ELF-1 (cell line): ENCODE results near the gene TLK2.
"Not testable (repeated sequence)": the region's sequence is repeated elsewhere in the genome, so short reads cannot be mapped to it uniquely, and the experiment has no call there.

ENCODE experiments used
- DNase-seq: peaks from one replicate; pipeline ENCODE4 v3.0.0-alpha.2; 2016; ENCODE audit warnings: low read depth, low spot score

The TLK2 gene

GRCh38 chr17:62599964-62600657, 121.5 kb downstream of the TLK2 start:
- no peak for DNase-seq

- no peak for DNase-seq
These were observed 122.2 kb downstream of the TLK2 start for GRCh38 chr17:62600805-62601204.

- DNase-seq = no peak
These were observed 122.8 kb downstream of the TLK2 start for GRCh38 chr17:62601471-62601870.

- not testable (repeated sequence) for DNase-seq
These were observed 125.2 kb downstream of the TLK2 start for GRCh38 chr17:62603783-62604182.

- no peak for DNase-seq
These were observed 127.0 kb downstream of the TLK2 start for GRCh38 chr17:62605588-62605987.

GRCh38 chr17:62611292-62611691, 132.7 kb downstream of the TLK2 start:
- no peak for DNase-seq

GRCh38 chr17:62611728-62612127, 133.1 kb downstream of the TLK2 start:
- DNase-seq = no peak

GRCh38 chr17:62612289-62612688, 133.7 kb downstream of the TLK2 start:
- not testable (repeated sequence) for DNase-seq

- not testable (repeated sequence) for DNase-seq
These were observed 134.5 kb downstream of the TLK2 start for GRCh38 chr17:62613095-62613494.

GRCh38 chr17:62614142-62614541, 135.5 kb downstream of the TLK2 start:
- DNase-seq = no peak

GRCh38 chr17:62615503-62615902, 136.9 kb downstream of the TLK2 start:
- no peak for DNase-seq

- peak; percentile 97 for DNase-seq
These were observed 138.6 kb downstream of the TLK2 start for GRCh38 chr17:62616993-62617893.

- no peak for DNase-seq
These were observed 139.4 kb downstream of the TLK2 start for GRCh38 chr17:62617894-62618472.

GRCh38 chr17:62618647-62619416, 140.2 kb downstream of the TLK2 start:
- DNase-seq = no peak

- no peak for DNase-seq
These were observed 141.0 kb downstream of the TLK2 start for GRCh38 chr17:62619417-62620155.

- no peak for DNase-seq
These were observed 142.6 kb downstream of the TLK2 start for GRCh38 chr17:62621223-62621622.

- no peak for DNase-seq
These were observed 146.7 kb downstream of the TLK2 start for GRCh38 chr17:62625184-62625869.

- peak; percentile 74 for DNase-seq
These were observed 147.2 kb downstream of the TLK2 start for GRCh38 chr17:62625870-62626200.

GRCh38 chr17:62626719-62627218, 148.1 kb downstream of the TLK2 start:
- no peak for DNase-seq

- DNase-seq = peak; percentile 86
These were observed 148.7 kb downstream of the TLK2 start, which contains the start of gene MRC2 for GRCh38 chr17:62627219-62627903. Gene MRC2, plus strand, starts transcription at chr17:62627670. Its CDS starts 133 bp downstream, at chr17:62627803.
